SU-DHL-6 (cell line): Measurements from ENCODE around the gene NRXN2.

Source experiments
- H2AFZ ChIP-seq: fragments of 200-600 bp; sonication (generic); 2 replicates; pipeline ENCODE4 v1.6.1; 2014; ENCODE audit warnings: low read depth, mild to moderate bottlenecking, moderate library complexity, mixed read lengths, antibody characterized with exemption, low read length; ENCODE audit not compliant: severe bottlenecking
- H3F3A ChIP-seq: fragments of 200-600 bp; shearing (Covaris generic); 2 replicates; pipeline ENCODE4 v1.6.0; 2016; ENCODE audit warnings: antibody characterized with exemption, mild to moderate bottlenecking; ENCODE audit not compliant: insufficient read depth
- H3K27ac ChIP-seq: fragments of 200-600 bp; sonication (generic); 2 replicates; pipeline ENCODE4 v1.5.1; 2016; ENCODE audit warnings: low read depth, mild to moderate bottlenecking, low read length, moderate library complexity, mixed read lengths
- H3K27me3 ChIP-seq: fragments of 200-600 bp; sonication (generic), shearing (Covaris generic); 2 replicates; pipeline ENCODE4 v1.6.0; 2014; ENCODE audit warnings: mild to moderate bottlenecking, low read length
- H3K36me3 ChIP-seq: fragments of 200-600 bp; sonication (generic); 2 replicates; pipeline ENCODE4 v1.6.1; 2014; ENCODE audit warnings: mild to moderate bottlenecking, low read length, mixed read lengths
- H3K4me2 ChIP-seq: fragments of 300-600, 200-600 bp; shearing (Covaris generic), sonication (generic); 2 replicates; pipeline ENCODE4 v1.6.0; 2014; ENCODE audit warnings: low read length, low read depth, mild to moderate bottlenecking; ENCODE audit not compliant: poor library complexity, severe bottlenecking
- H3K4me3 ChIP-seq: fragments of 200-600 bp; sonication (generic); 2 replicates; pipeline ENCODE4 v1.5.1; 2014; ENCODE audit warnings: antibody characterized with exemption, low read length, mild to moderate bottlenecking, mixed read lengths; ENCODE audit not compliant: insufficient read depth, poor library complexity, severe bottlenecking
- H3K79me2 ChIP-seq: fragments of 200-600 bp; sonication (generic); 2 replicates; pipeline ENCODE4 v1.6.1; 2014; ENCODE audit warnings: mild to moderate bottlenecking, low read length, moderate library complexity; ENCODE audit not compliant: insufficient read depth
- H3K9ac ChIP-seq: fragments of 200-600 bp; sonication (generic); 2 replicates; pipeline ENCODE4 v1.7.0; 2014; ENCODE audit warnings: mild to moderate bottlenecking, low read length
- H3K9me2 ChIP-seq: fragments of 200-600 bp; sonication (generic); replicated peaks from 2 replicates; pipeline ENCODE4 v1.6.1; 2014; ENCODE audit warnings: low read length; ENCODE audit not compliant: insufficient read depth
- H3K9me3 ChIP-seq: fragments of 200-600 bp; sonication (generic); 2 replicates; pipeline ENCODE4 v1.6.1; 2014; ENCODE audit warnings: low read length, mixed read lengths; ENCODE audit not compliant: insufficient read depth
- H4K20me1 ChIP-seq: fragments of 200-600 bp; sonication (generic); 2 replicates; pipeline ENCODE4 v1.6.1; 2014; ENCODE audit warnings: low read depth, mild to moderate bottlenecking, antibody characterized with exemption, low read length, moderate library complexity, mixed read lengths
- EZH2phosphoT487 ChIP-seq: fragments of 200-600 bp; sonication (generic), shearing (Covaris generic); conservative IDR thresholded peaks from 2 replicates; pipeline ENCODE4 v1.6.1; 2018; ENCODE audit warnings: mild to moderate bottlenecking, antibody characterized with exemption, low read length, moderate library complexity, mixed read lengths
- TF ChIP-seq, protein P1 (sequence below): fragments of 200-600 bp; sonication (generic); IDR thresholded peaks from one replicate; pipeline ENCODE4 v1.5.1; 2017; ENCODE audit warnings: antibody characterized with exemption, mild to moderate bottlenecking, low read length, moderate library complexity; ENCODE audit not compliant: insufficient read depth, poor library complexity, severe bottlenecking

Gene NRXN2

DNA sequence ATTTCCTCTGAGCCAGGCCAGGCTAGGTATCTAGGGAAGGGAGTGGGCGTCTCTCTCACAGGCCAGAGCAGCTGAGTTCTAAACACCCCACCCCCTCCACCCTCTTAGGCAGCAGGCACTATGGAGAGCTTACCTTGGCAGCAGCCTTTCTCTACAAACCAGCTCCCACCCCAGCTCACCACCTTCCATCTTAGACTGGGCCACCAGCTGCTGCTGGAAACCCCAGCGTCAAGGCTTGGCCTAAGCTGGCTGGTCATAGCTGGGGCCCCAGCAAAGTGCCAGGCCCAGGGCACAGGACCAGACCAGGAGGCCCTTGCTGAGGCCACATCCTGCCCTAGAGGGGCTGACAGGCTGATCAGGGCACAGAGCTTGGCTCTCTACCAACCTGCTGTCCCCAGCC lies 111.8 kb downstream of the NRXN2 start:
- Histone ChIP-seq H3K4me3 (no peak overlapping the region), H3K9ac (no peak overlapping the region), H3F3A (no peaks in the 10 kb centered on the region), H3K9me3 (no peaks in the 10 kb centered on the region), H4K20me1 (no peaks in the 10 kb centered on the region), H3K27me3 (no peaks in the 10 kb centered on the region), H2AFZ (no peak overlapping the region), H3K36me3 (no peaks in the 10 kb centered on the region), H3K27ac (no peak overlapping the region), H3K79me2 (no peaks in the 10 kb centered on the region), H3K4me2 (no peak overlapping the region), H3K9me2 (no peaks in the 10 kb centered on the region)
- TF ChIP-seq, protein P1, sequence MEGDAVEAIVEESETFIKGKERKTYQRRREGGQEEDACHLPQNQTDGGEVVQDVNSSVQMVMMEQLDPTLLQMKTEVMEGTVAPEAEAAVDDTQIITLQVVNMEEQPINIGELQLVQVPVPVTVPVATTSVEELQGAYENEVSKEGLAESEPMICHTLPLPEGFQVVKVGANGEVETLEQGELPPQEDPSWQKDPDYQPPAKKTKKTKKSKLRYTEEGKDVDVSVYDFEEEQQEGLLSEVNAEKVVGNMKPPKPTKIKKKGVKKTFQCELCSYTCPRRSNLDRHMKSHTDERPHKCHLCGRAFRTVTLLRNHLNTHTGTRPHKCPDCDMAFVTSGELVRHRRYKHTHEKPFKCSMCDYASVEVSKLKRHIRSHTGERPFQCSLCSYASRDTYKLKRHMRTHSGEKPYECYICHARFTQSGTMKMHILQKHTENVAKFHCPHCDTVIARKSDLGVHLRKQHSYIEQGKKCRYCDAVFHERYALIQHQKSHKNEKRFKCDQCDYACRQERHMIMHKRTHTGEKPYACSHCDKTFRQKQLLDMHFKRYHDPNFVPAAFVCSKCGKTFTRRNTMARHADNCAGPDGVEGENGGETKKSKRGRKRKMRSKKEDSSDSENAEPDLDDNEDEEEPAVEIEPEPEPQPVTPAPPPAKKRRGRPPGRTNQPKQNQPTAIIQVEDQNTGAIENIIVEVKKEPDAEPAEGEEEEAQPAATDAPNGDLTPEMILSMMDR, result no peak
- TF ChIP-seq EZH2phosphoT487, result no peak

DNA sequence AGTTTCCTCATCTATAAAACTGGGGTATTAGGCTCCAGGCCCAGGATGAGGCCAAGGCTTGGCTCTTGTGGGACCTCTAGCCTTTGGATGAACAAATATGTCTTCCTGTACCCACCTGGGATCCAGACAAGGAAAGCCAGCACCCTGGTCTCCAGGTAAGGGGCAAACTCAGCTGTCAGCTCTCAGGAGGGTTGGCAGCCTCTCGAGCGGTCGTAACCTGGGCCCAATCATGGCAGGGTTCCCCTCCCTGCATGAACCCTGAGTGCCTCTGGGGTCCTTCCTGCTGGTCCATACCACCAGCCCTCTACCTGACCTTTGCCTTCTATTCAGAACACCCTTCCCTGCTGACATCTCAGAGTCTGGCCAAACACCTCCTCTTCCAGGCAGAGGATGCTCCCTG lies 112.4 kb downstream of the NRXN2 start:
- Histone ChIP-seq H3K9me2 (no peaks in the 10 kb centered on the region), H2AFZ (no peak overlapping the region), H3K4me3 (no peak overlapping the region), H3K27ac (no peak overlapping the region), H3F3A (no peaks in the 10 kb centered on the region), H3K27me3 (no peaks in the 10 kb centered on the region), H3K79me2 (no peaks in the 10 kb centered on the region), H3K4me2 (no peak overlapping the region), H3K9ac (no peak overlapping the region), H3K9me3 (no peaks in the 10 kb centered on the region), H3K36me3 (no peaks in the 10 kb centered on the region), H4K20me1 (no peaks in the 10 kb centered on the region)
- TF ChIP-seq, protein P1, result no peak
- TF ChIP-seq EZH2phosphoT487, result no peak

DNA sequence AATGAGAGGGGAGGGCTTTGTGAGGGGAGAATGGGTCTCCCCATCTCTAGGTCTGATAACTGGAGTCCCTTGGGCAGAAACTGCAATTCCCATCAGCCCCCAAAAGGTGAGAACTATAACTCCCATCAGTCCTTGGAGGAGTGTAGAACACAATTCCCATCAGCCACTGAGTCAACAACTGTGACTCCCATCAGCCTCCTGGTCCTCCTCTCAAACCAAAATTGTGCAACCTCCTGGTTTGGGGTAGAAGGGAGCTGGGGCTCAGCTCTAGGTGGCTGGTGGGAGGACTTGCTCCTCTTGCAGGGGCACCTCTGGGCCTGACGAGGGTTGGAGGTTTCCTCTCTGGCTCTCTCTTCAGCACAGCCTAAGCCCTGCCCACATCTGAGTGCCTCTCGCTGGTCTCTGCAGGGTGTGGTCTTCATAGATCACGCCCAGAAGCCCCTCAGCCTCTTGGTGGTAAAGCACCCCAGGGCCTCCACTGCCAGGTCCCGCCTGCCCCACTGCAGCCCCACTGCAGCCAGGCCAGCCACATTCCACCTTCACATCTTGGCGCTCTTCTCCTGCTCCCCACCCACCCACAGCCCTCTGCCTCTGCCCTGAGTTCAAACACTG lies 113.5 kb downstream of the NRXN2 start:
- Histone ChIP-seq H3K9me3 (no peaks in the 10 kb centered on the region), H4K20me1 (no peaks in the 10 kb centered on the region), H3K9me2 (no peaks in the 10 kb centered on the region), H3K4me3 (no peak overlapping the region), H3F3A (no peaks in the 10 kb centered on the region), H3K36me3 (no peaks in the 10 kb centered on the region), H3K4me2 (no peak overlapping the region), H2AFZ (no peak overlapping the region), H3K27ac (no peak overlapping the region), H3K27me3 (no peaks in the 10 kb centered on the region), H3K9ac (no peak overlapping the region), H3K79me2 (no peaks in the 10 kb centered on the region)
- TF ChIP-seq, protein P1, result no peak
- TF ChIP-seq EZH2phosphoT487, result no peak
